Neural cell (in vitro differentiated cells): ENCODE measurements around the gene ZNF678.

ENCODE experiments used
- EP300 ChIP-seq: fragments of 450-650 bp; conservative IDR thresholded peaks from 2 replicates; pipeline ENCODE4 v1.6.1; 2014; ENCODE audit warnings: antibody characterized with exemption, mild to moderate bottlenecking, moderate library complexity; ENCODE audit not compliant: poor library complexity, severe bottlenecking
- EZH2 ChIP-seq: fragments of 200-600, 300-800 bp; shearing (Covaris generic), sonication (generic); IDR thresholded peaks from 2 replicates; pipeline ENCODE4 v1.6.1; 2014; ENCODE audit warnings: antibody characterized with exemption, low read length, borderline replicate concordance, mild to moderate bottlenecking; ENCODE audit not compliant: insufficient read depth, poor library complexity, severe bottlenecking
- MXI1 ChIP-seq: fragments of 450-650 bp; conservative IDR thresholded peaks from 2 replicates; pipeline ENCODE4 v1.6.1; 2014; ENCODE audit warnings: antibody characterized with exemption, mild to moderate bottlenecking; ENCODE audit not compliant: poor library complexity, severe bottlenecking
- POLR2AphosphoS5 ChIP-seq: IDR thresholded peaks from 2 replicates; pipeline ENCODE4 v1.6.1; 2012
- RAD21 ChIP-seq: fragments of 450-650 bp; conservative IDR thresholded peaks from 2 replicates; pipeline ENCODE4 v1.6.1; 2014; ENCODE audit warnings: antibody characterized with exemption, mild to moderate bottlenecking, moderate library complexity
- TAF1 ChIP-seq: IDR thresholded peaks from 2 replicates; pipeline ENCODE4 v1.6.1; 2012; ENCODE audit warnings: low read depth
- TF ChIP-seq, protein P1 (sequence below): fragments of 450-650 bp; IDR thresholded peaks from 2 replicates; pipeline ENCODE4 v1.5.1; 2014; ENCODE audit warnings: antibody characterized with exemption, mild to moderate bottlenecking, moderate library complexity; ENCODE audit not compliant: poor library complexity, severe bottlenecking
- TF ChIP-seq, protein P2 (sequence below): IDR thresholded peaks from 2 replicates; pipeline ENCODE4 v1.6.1; 2012; ENCODE audit warnings: borderline replicate concordance

DNA sequence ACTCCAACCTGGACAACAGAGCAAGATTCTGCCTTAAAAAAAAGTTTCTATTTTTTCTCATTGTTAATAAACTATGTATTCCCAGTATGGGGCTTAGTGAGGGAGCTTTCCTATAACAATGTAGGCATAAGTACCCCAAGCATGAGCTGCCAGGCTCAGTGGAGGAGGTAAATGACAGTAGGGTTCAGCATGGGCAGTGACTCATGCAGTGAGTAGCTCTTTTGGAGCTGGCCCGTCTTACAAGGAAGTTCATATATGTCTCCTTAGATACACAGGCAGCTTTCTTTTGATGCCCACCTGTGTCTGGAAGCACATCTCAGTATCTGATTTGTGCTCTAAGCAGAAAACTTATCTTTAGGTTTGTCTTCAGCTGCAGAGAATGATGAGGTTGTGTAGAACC is 57.9 kb downstream of the ZNF678 start:
- TF ChIP-seq EP300 (no peak), EZH2 (no peak), POLR2AphosphoS5 (no peak), TAF1 (no peak), RAD21 (no peak), MXI1 (no peak)
- TF ChIP-seq, protein P1, sequence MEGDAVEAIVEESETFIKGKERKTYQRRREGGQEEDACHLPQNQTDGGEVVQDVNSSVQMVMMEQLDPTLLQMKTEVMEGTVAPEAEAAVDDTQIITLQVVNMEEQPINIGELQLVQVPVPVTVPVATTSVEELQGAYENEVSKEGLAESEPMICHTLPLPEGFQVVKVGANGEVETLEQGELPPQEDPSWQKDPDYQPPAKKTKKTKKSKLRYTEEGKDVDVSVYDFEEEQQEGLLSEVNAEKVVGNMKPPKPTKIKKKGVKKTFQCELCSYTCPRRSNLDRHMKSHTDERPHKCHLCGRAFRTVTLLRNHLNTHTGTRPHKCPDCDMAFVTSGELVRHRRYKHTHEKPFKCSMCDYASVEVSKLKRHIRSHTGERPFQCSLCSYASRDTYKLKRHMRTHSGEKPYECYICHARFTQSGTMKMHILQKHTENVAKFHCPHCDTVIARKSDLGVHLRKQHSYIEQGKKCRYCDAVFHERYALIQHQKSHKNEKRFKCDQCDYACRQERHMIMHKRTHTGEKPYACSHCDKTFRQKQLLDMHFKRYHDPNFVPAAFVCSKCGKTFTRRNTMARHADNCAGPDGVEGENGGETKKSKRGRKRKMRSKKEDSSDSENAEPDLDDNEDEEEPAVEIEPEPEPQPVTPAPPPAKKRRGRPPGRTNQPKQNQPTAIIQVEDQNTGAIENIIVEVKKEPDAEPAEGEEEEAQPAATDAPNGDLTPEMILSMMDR, result no peak
- TF ChIP-seq, protein P2, sequence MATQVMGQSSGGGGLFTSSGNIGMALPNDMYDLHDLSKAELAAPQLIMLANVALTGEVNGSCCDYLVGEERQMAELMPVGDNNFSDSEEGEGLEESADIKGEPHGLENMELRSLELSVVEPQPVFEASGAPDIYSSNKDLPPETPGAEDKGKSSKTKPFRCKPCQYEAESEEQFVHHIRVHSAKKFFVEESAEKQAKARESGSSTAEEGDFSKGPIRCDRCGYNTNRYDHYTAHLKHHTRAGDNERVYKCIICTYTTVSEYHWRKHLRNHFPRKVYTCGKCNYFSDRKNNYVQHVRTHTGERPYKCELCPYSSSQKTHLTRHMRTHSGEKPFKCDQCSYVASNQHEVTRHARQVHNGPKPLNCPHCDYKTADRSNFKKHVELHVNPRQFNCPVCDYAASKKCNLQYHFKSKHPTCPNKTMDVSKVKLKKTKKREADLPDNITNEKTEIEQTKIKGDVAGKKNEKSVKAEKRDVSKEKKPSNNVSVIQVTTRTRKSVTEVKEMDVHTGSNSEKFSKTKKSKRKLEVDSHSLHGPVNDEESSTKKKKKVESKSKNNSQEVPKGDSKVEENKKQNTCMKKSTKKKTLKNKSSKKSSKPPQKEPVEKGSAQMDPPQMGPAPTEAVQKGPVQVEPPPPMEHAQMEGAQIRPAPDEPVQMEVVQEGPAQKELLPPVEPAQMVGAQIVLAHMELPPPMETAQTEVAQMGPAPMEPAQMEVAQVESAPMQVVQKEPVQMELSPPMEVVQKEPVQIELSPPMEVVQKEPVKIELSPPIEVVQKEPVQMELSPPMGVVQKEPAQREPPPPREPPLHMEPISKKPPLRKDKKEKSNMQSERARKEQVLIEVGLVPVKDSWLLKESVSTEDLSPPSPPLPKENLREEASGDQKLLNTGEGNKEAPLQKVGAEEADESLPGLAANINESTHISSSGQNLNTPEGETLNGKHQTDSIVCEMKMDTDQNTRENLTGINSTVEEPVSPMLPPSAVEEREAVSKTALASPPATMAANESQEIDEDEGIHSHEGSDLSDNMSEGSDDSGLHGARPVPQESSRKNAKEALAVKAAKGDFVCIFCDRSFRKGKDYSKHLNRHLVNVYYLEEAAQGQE, result no peak
